SK-N-MC (cell line): ENCODE data around the gene SNX8.

Experiments
- EZH2 ChIP-seq: fragments of 200-600 bp; sonication (generic); IDR thresholded peaks from one replicate; pipeline ENCODE4 v1.6.1; 2017; ENCODE audit warnings: antibody characterized with exemption
- FOXP2 ChIP-seq: optimal IDR thresholded peaks from 2 replicates; pipeline ENCODE3; 2011; ENCODE audit warnings: mild to moderate bottlenecking, moderate library complexity; ENCODE audit not compliant: insufficient read depth; ENCODE audit errors: extremely low read length, control extremely low read depth
- POLR2AphosphoS5 ChIP-seq: IDR thresholded peaks from 2 replicates; pipeline ENCODE4 v1.6.1; 2012; ENCODE audit warnings: mild to moderate bottlenecking, low read depth, low read length, borderline replicate concordance

- TF ChIP-seq POLR2AphosphoS5 = no peak
- no peak for TF ChIP-seq EZH2
- no peak for TF ChIP-seq FOXP2
Measured at GRCh38 chr7:2224491-2224928, 89.7 kb downstream of the SNX8 start.
